ENCODE measurements around the gene CCDC57.

GRCh38 chr17:82081966-82082365, 130.7 kb downstream of the CCDC57 start:
- TF ChIP-seq CTCF (IDR thresholded peaks at IDR 0.05; ENCODE audit: low read depth, low read length, missing input control) (no peak), ATF3 (IDR thresholded peaks at IDR 0.05) (no peak), TAF1 (conservative IDR thresholded peaks at IDR 0.05) (no peak), MAX (IDR thresholded peaks at IDR 0.05) (no peak), YY1 (IDR thresholded peaks at IDR 0.05) (no peak), GABPA (IDR thresholded peaks at IDR 0.05 in 1 of 2, conservative IDR thresholded peaks at IDR 0.05 in 1 of 2) (no peak)

Measured in liver (tissue), 3 donors.